Bronchial epithelial cell (primary cell): ENCODE measurements around the gene ANKRD63. TPM values are rescaled to one million over a fixed set of nuclear protein-coding genes. Genes with fewer than 3 reads are reported as not detected.

Experiments used
- DNase-seq: peaks from one replicate; pipeline ENCODE4 v3.0.0-alpha.2; 2010; ENCODE audit warnings: low read depth
- FAIRE-seq: peaks from 2 replicates; lab custom pipeline; 2011; peaks lifted over from hg19 to GRCh38; lab: Jason Lieb, UNC
- H3K27me3 ChIP-seq: 2 replicates; pipeline ENCODE4 v1.5.1; 2011; ENCODE audit warnings: low read length; ENCODE audit not compliant: control insufficient read depth, insufficient read depth
- H3K36me3 ChIP-seq: 2 replicates; pipeline ENCODE4 v1.5.1; 2011; ENCODE audit warnings: low read length; ENCODE audit not compliant: control insufficient read depth, insufficient read depth
- H3K4me3 ChIP-seq: 2 replicates; pipeline ENCODE4 v1.5.1; 2011; ENCODE audit warnings: mild to moderate bottlenecking, low read depth, low read length, control low read depth
- CTCF ChIP-seq: IDR thresholded peaks from 2 replicates; pipeline ENCODE4 v1.5.1; 2011; ENCODE audit warnings: mild to moderate bottlenecking, moderate library complexity, low read length, control low read depth, inconsistent platforms; ENCODE audit not compliant: insufficient read depth, severe bottlenecking
- total RNA-seq: library from RNA; depleted of rRNA; stranded (reverse); fragments of >200 nt; gene quantifications from 2 replicates; pipeline ENCODE4 v1.2.1, GENCODE V29; 2014

Gene ANKRD63
- total RNA-seq, 1 donor from 2014 or later: not detected

- no peak for TF ChIP-seq CTCF
- Histone ChIP-seq H3K27me3 (no peaks in the 10 kb centered on the region), H3K4me3 (no peak overlapping the region), H3K36me3 (peaks cover 42% of the 10 kb centered on the region)
- no peak for DNase-seq
- FAIRE-seq: no peak
These were observed 13.3 kb downstream of the ANKRD63 start for GRCh38 chr15:40269604-40270003.

DNA sequence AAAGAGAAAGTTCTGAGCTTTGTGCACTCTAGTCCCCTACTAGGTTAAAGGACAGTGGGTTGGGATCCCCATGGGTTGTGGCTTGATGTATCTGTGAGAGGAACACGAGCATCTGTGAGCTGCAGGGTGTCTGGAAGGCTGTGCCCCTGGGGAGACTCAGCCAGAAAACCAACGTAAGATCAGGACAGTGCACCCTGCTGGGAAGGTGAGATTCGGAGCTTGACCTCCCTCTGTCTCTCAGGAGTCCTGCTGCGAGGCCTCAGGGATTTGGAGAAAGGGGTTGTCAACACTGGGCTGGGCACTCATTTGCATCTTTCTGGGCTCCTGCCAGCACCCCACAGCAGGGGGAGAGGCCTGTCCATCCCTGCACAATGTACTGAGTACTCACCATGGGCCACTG is 15.2 kb downstream of the ANKRD63 start:
- Histone ChIP-seq H3K4me3 (no peak overlapping the region), H3K27me3 (no peaks in the 10 kb centered on the region), H3K36me3 (peaks cover 38% of the 10 kb centered on the region)
- FAIRE-seq: no peak
- no peak for DNase-seq
- no peak for TF ChIP-seq CTCF

DNA sequence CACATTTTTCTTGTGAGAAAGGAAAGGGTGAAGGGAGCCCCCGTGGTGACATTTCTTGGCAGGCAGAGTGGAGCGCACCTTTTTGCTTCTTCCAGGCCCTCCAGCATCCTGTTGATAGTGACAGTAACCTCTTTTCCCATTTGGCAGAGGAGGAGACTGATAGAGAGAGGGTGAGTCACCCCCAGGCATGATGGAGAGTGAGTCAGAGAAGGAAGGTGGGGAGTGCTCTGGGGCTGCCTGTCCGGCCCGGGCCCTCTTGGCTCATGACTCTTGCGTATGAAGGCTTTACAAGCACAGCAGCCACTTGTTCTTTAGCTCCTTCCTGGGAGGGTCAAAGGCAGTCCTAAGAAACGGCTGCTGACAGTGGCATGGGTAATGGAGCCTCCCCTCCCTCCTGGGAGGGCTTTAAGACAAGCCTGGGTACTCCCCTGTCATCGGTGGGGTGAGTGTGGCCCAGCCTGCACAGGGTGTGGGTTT is 16.0 kb downstream of the ANKRD63 start:
- DNase-seq (peak; percentile 93), FAIRE-seq (peak; percentile 87)
- TF ChIP-seq CTCF: no peak
- Histone ChIP-seq H3K4me3 (no peak overlapping the region), H3K27me3 (no peaks in the 10 kb centered on the region), H3K36me3 (peaks cover 37% of the 10 kb centered on the region)

- no peak for DNase-seq
- FAIRE-seq: no peak
- no peak for TF ChIP-seq CTCF
- no peaks in the 10 kb centered on the region for H3K27me3 ChIP-seq
- peaks cover 37% of the 10 kb centered on the region for H3K36me3 ChIP-seq
- no peak overlapping the region for H3K4me3 ChIP-seq
These were observed 17.0 kb downstream of the ANKRD63 start for GRCh38 chr15:40265875-40266274.

- TF ChIP-seq CTCF: no peak
- no peaks in the 10 kb centered on the region for H3K27me3 ChIP-seq
- FAIRE-seq (no peak), DNase-seq (no peak)
- no peak overlapping the region for H3K4me3 ChIP-seq
- peaks cover 37% of the 10 kb centered on the region for H3K36me3 ChIP-seq
These were observed 17.5 kb downstream of the ANKRD63 start for GRCh38 chr15:40265355-40265754.
